Bronchial epithelial cell (primary cell): ENCODE measurements around the gene PLEKHA7. TPM values are rescaled to one million over a fixed set of nuclear protein-coding genes. Genes with fewer than 3 reads are reported as not detected.
"Not testable (repeated sequence)": the region's sequence is repeated elsewhere in the genome, so short reads cannot be mapped to it uniquely, and the experiment has no call there.

ENCODE experiments used
- DNase-seq: peaks from one replicate; pipeline ENCODE4 v3.0.0-alpha.2; 2010; ENCODE audit warnings: low read depth
- FAIRE-seq: peaks from 2 replicates; lab custom pipeline; 2011; peaks lifted over from hg19 to GRCh38; lab: Jason Lieb, UNC
- H3K27me3 ChIP-seq: 2 replicates; pipeline ENCODE4 v1.5.1; 2011; ENCODE audit warnings: low read length; ENCODE audit not compliant: control insufficient read depth, insufficient read depth
- H3K36me3 ChIP-seq: 2 replicates; pipeline ENCODE4 v1.5.1; 2011; ENCODE audit warnings: low read length; ENCODE audit not compliant: control insufficient read depth, insufficient read depth
- H3K4me3 ChIP-seq: 2 replicates; pipeline ENCODE4 v1.5.1; 2011; ENCODE audit warnings: mild to moderate bottlenecking, low read depth, low read length, control low read depth
- total RNA-seq: library from RNA; depleted of rRNA; stranded (reverse); fragments of >200 nt; gene quantifications from 2 replicates; pipeline ENCODE4 v1.2.1, GENCODE V29; 2014
- TF ChIP-seq, protein P1 (sequence below): IDR thresholded peaks from 2 replicates; pipeline ENCODE4 v1.5.1; 2011; ENCODE audit warnings: mild to moderate bottlenecking, moderate library complexity, low read length, control low read depth, inconsistent platforms; ENCODE audit not compliant: insufficient read depth, severe bottlenecking

The PLEKHA7 gene
- total RNA-seq, 1 donor from 2014 or later: 2.4 TPM

DNA sequence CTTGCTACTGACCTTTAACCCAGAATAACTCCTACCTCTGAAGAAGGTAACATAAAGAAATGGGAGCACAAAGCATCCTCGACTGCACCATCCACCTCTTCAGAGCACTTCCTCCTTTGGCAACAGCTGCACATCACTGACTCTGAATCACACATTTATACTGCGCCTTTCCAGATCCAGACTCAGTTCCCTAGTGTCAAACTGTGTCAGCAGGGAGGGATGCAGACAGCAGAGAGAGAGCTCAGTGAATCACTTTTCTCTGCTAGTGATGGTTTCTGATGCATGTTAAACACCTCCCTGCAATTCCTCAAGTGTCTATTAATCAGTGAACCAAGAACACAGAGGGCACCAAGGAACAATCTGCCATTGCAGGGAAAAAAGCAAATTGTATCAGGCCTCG lies 118.9 kb downstream of the PLEKHA7 start:
- TF ChIP-seq, protein P1, sequence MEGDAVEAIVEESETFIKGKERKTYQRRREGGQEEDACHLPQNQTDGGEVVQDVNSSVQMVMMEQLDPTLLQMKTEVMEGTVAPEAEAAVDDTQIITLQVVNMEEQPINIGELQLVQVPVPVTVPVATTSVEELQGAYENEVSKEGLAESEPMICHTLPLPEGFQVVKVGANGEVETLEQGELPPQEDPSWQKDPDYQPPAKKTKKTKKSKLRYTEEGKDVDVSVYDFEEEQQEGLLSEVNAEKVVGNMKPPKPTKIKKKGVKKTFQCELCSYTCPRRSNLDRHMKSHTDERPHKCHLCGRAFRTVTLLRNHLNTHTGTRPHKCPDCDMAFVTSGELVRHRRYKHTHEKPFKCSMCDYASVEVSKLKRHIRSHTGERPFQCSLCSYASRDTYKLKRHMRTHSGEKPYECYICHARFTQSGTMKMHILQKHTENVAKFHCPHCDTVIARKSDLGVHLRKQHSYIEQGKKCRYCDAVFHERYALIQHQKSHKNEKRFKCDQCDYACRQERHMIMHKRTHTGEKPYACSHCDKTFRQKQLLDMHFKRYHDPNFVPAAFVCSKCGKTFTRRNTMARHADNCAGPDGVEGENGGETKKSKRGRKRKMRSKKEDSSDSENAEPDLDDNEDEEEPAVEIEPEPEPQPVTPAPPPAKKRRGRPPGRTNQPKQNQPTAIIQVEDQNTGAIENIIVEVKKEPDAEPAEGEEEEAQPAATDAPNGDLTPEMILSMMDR: no peak
- FAIRE-seq (no peak), DNase-seq (peak; percentile 32)
- H3K4me3 ChIP-seq: no peak overlapping the region
- no peaks in the 10 kb centered on the region for H3K36me3 ChIP-seq
- H3K27me3 ChIP-seq: no peaks in the 10 kb centered on the region

GRCh38 chr11:16893456-16894066 lies 120.7 kb downstream of the PLEKHA7 start:
- TF ChIP-seq, protein P1: no peak
- H3K27me3 ChIP-seq: no peaks in the 10 kb centered on the region
- no peak overlapping the region for H3K4me3 ChIP-seq
- no peaks in the 10 kb centered on the region for H3K36me3 ChIP-seq
- no peak for FAIRE-seq
- DNase-seq: peak; percentile 35

- no peaks in the 10 kb centered on the region for H3K36me3 ChIP-seq
- TF ChIP-seq, protein P1: no peak
- DNase-seq (peak; percentile 49), FAIRE-seq (no peak)
- H3K27me3 ChIP-seq: no peaks in the 10 kb centered on the region
- H3K4me3 ChIP-seq: no peak overlapping the region
Measured at GRCh38 chr11:16891964-16892363, 122.2 kb downstream of the PLEKHA7 start.

- H3K27me3 ChIP-seq: no peaks in the 10 kb centered on the region
- no peak for DNase-seq
- no peak for FAIRE-seq
- no peaks in the 10 kb centered on the region for H3K36me3 ChIP-seq
- TF ChIP-seq, protein P1: no peak
- H3K4me3 ChIP-seq: no peak overlapping the region
Measured at GRCh38 chr11:16891165-16891564, 123.0 kb downstream of the PLEKHA7 start.

GRCh38 chr11:16890442-16890841 lies 123.8 kb downstream of the PLEKHA7 start:
- Histone ChIP-seq H3K4me3 (no peak overlapping the region), H3K36me3 (no peaks in the 10 kb centered on the region), H3K27me3 (no peaks in the 10 kb centered on the region)
- TF ChIP-seq, protein P1: no peak
- DNase-seq: peak; percentile 26
- FAIRE-seq: no peak

DNA sequence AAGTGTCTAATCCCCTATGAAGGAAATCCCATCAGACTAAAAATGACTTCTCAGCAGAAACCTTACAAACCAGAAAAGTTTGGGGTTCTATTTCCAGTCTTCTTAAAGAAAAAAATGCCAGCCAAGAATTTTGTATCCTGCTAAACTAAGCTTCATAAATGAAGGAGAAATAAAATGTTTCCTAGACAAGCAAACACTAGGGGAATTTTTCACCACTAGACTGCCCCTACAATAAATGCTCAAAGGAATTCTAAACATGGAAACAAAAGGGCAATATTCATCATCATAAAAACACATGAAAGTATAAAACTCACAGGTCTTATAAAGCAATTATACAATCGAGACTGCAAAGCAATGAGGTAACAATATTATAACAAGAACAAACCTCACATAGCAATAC lies 124.3 kb downstream of the PLEKHA7 start:
- no peak for FAIRE-seq

DNA sequence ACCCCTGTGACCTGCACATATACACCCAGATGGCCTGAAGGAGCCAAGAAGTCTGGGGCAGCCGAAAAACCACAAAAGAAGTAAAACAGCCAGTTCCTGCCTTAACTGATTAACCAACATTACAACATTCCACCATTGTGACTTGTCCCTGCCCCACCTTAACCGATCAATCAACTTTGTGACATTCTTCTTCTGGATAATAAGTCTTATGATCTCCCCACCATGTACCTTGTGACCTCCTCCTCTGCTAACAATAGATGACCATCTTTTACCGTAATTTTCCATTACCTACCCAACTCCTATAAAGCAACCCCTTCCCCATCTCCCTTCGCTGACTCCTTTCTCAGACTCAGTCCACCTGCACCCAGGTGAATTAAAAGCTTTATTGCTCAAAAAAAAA lies 125.2 kb downstream of the PLEKHA7 start:
- FAIRE-seq, H3K27me3 ChIP-seq, H3K36me3 ChIP-seq, DNase-seq, H3K4me3 ChIP-seq: not testable (repeated sequence)

More for the DNA sequence above, 124.3 kb downstream of the PLEKHA7 start:
- Histone ChIP-seq H3K27me3 (no peaks in the 10 kb centered on the region), H3K36me3 (no peaks in the 10 kb centered on the region), H3K4me3 (no peak overlapping the region)
- no peak for DNase-seq
- TF ChIP-seq, protein P1: no peak

DNA sequence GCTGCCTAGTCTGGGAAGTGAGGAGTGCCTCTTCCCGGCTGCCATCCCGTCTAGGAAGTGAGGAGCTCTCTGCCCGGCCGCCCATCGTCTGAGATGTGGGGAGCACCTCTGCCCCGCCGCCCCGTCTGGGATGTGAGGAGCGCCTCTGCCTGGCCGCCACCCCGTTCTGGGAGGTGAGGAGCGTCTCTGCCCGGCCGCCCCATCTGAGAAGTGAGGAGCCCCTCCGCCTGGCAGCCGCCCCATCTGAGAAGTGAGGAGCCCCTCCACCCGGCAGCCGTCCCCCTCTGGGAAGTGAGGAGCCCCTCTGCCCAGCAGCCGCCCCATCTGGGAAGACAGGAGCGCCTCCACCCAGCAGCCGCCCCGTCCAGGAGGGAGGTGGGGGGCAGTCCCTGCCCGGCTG lies 126.3 kb downstream of the PLEKHA7 start:
- not testable (repeated sequence) for H3K4me3 ChIP-seq, H3K27me3 ChIP-seq, FAIRE-seq

More for the DNA sequence above, 126.3 kb downstream of the PLEKHA7 start:
- not testable (repeated sequence) for DNase-seq, H3K36me3 ChIP-seq
